Nephron progenitor cell (in vitro differentiated cells): Measurements from ENCODE around the gene ZNF236.

Source experiments
- DNase-seq: peaks from one replicate; pipeline ENCODE4 v3.0.0; 2021
- H3K27ac Mint-ChIP-seq: 2 replicates; pipeline ENCODE4 v1.8.0; 2021; ENCODE audit warnings: mild to moderate bottlenecking, moderate library complexity, mixed read lengths
- H3K27me3 Mint-ChIP-seq: 2 replicates; pipeline ENCODE4 v1.8.0; 2021; ENCODE audit warnings: mild to moderate bottlenecking, low read depth, mixed read lengths; ENCODE audit not compliant: poor library complexity
- H3K36me3 Mint-ChIP-seq: 2 replicates; pipeline ENCODE4 v1.8.0; 2021; ENCODE audit warnings: low read depth, mixed read lengths
- H3K4me1 Mint-ChIP-seq: 2 replicates; pipeline ENCODE4 v1.8.0; 2021; ENCODE audit warnings: mixed read lengths
- H3K4me3 Mint-ChIP-seq: 2 replicates; pipeline ENCODE4 v1.8.0; 2021; ENCODE audit warnings: mild to moderate bottlenecking, moderate library complexity, mixed read lengths
- H3K9me3 Mint-ChIP-seq: 2 replicates; pipeline ENCODE4 v1.8.0; 2021; ENCODE audit warnings: mild to moderate bottlenecking, moderate library complexity, mixed read lengths
- CTCF ChIP-seq: fragments of 200-600 bp; sonication (generic); IDR thresholded peaks from 2 replicates; pipeline ENCODE4 v1.5.0; 2021; ENCODE audit warnings: antibody characterized with exemption

ZNF236 gene

GRCh38 chr18:76928179-76928868 lies 106.0 kb downstream of the ZNF236 start:
- Mint-ChIP-seq H3K36me3 (peaks cover 41% of the 10 kb centered on the region), H3K27me3 (no peaks in the 10 kb centered on the region)
- TF ChIP-seq CTCF = no peak

GRCh38 chr18:76931171-76931570 lies 108.8 kb downstream of the ZNF236 start:
- H3K27ac Mint-ChIP-seq = no peak overlapping the region
- peaks cover 39% of the 10 kb centered on the region for H3K36me3 Mint-ChIP-seq
- no peak overlapping the region for H3K4me3 Mint-ChIP-seq
- H3K9me3 Mint-ChIP-seq = no peaks in the 10 kb centered on the region
- H3K4me1 Mint-ChIP-seq = no peaks in the 10 kb centered on the region
- DNase-seq = no peak
- H3K27me3 Mint-ChIP-seq = no peaks in the 10 kb centered on the region
- no peak for TF ChIP-seq CTCF

More at GRCh38 chr18:76928179-76928868, 106.0 kb downstream of the ZNF236 start:
- H3K4me1 Mint-ChIP-seq = no peaks in the 10 kb centered on the region
- no peaks in the 10 kb centered on the region for H3K9me3 Mint-ChIP-seq
- no peak overlapping the region for H3K4me3 Mint-ChIP-seq
- H3K27ac Mint-ChIP-seq = no peak overlapping the region
- no peak for DNase-seq

- Mint-ChIP-seq H3K4me1 (no peaks in the 10 kb centered on the region), H3K36me3 (peaks cover 45% of the 10 kb centered on the region), H3K9me3 (no peaks in the 10 kb centered on the region), H3K27me3 (no peaks in the 10 kb centered on the region), H3K27ac (peak overlapping the region; percentile 75), H3K4me3 (no peak overlapping the region)
- no peak for TF ChIP-seq CTCF
- no peak for DNase-seq
Observed at GRCh38 chr18:76932026-76932819, 109.9 kb downstream of the ZNF236 start.

GRCh38 chr18:76935722-76936337 lies 113.5 kb downstream of the ZNF236 start:
- no peak overlapping the region for H3K27ac Mint-ChIP-seq
- DNase-seq = no peak

GRCh38 chr18:76936877-76937276 lies 114.5 kb downstream of the ZNF236 start:
- Mint-ChIP-seq H3K27me3 (peaks cover 4% of the 10 kb centered on the region), H3K36me3 (peaks cover 44% of the 10 kb centered on the region), H3K9me3 (no peaks in the 10 kb centered on the region), H3K27ac (no peak overlapping the region), H3K4me1 (no peaks in the 10 kb centered on the region), H3K4me3 (no peak overlapping the region)
- DNase-seq = no peak
- TF ChIP-seq CTCF = no peak

More at GRCh38 chr18:76935722-76936337, 113.5 kb downstream of the ZNF236 start:
- H3K4me1 Mint-ChIP-seq = no peaks in the 10 kb centered on the region
- no peak for TF ChIP-seq CTCF
- H3K4me3 Mint-ChIP-seq = no peak overlapping the region
- no peaks in the 10 kb centered on the region for H3K9me3 Mint-ChIP-seq
- peaks cover 44% of the 10 kb centered on the region for H3K36me3 Mint-ChIP-seq
- peaks cover 4% of the 10 kb centered on the region for H3K27me3 Mint-ChIP-seq
